Measurements from ENCODE around the gene HARS1.

- TF ChIP-seq MAX (CRISPR knock-in tag; IDR thresholded peaks at IDR 0.05): no peak
- TF ChIP-seq, protein P1, sequence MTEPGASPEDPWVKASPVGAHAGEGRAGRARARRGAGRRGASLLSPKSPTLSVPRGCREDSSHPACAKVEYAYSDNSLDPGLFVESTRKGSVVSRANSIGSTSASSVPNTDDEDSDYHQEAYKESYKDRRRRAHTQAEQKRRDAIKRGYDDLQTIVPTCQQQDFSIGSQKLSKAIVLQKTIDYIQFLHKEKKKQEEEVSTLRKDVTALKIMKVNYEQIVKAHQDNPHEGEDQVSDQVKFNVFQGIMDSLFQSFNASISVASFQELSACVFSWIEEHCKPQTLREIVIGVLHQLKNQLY (CRISPR knock-in tag; IDR thresholded peaks at IDR 0.05): no peak
- no peak for TF ChIP-seq KAT7 (CRISPR knock-in tag; IDR thresholded peaks at IDR 0.05; ENCODE audit: borderline replicate concordance)
- no peak for TF ChIP-seq NR1H2 (CRISPR knock-in tag; IDR thresholded peaks at IDR 0.05)
- TF ChIP-seq CTCF (IDR thresholded peaks at IDR 0.05): no peak
- no peak for TF ChIP-seq CREM (CRISPR knock-in tag; IDR thresholded peaks at IDR 0.05)
- TF ChIP-seq FOXP1 (CRISPR knock-in tag; IDR thresholded peaks at IDR 0.05; ENCODE audit: borderline replicate concordance): no peak
- TF ChIP-seq SMAD4 (CRISPR knock-in tag; IDR thresholded peaks at IDR 0.05): no peak
- no peak for TF ChIP-seq TEAD4 (CRISPR knock-in tag; IDR thresholded peaks at IDR 0.05)
- TF ChIP-seq SP1 (CRISPR knock-in tag; conservative IDR thresholded peaks at IDR 0.05): no peak
- TF ChIP-seq FOXJ3 (CRISPR knock-in tag; IDR thresholded peaks at IDR 0.05; ENCODE audit: borderline replicate concordance): no peak
Measured at GRCh38 chr5:140633021-140633471, 58.1 kb downstream of the HARS1 start, which contains the start of gene CD14.
